ENCODE measurements around the gene BGN. TPM values are rescaled to one million over a fixed set of nuclear protein-coding genes. Genes with fewer than 3 reads are reported as not detected.

BGN gene
- total RNA-seq, 1 experiment from 2014 or later = 5.7 TPM

GRCh38 chrX:153482376-153483015, 12.3 kb upstream of the BGN start:
- no peak for DNase-seq (ENCODE audit: low read depth)

GRCh38 chrX:153485396-153486080, 9.2 kb upstream of the BGN start:
- DNase-seq (ENCODE audit: low read depth) = no peak

- DNase-seq (ENCODE audit: low read depth) = no peak
These were observed 8.6 kb upstream of the BGN start for GRCh38 chrX:153486171-153486570.

DNA sequence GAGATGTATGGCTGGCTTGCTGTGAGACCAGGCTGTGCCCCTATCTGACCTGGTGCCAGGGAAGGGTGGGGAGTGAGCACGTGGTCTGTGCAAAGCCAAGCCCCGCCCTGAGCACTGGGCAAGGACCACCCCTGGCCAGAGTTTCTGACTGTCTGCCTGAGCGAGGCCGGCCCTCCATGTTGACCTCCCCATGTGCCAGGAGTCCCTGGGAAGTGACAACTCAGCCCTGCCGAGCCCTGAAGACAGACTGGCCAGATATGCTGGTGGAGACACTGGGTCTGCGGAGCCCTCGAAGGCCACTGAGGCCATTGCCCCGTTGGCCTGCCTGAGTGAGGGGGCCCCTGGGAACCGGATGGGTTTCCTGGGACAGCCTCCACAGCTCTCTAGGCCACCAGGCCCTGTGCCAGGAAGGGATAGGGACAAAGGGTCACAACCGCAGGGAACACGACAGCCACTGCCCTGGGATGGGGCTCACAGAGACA, 7.1 kb upstream of the BGN start:
- DNase-seq (ENCODE audit: low read depth) = peak; percentile 35

DNA sequence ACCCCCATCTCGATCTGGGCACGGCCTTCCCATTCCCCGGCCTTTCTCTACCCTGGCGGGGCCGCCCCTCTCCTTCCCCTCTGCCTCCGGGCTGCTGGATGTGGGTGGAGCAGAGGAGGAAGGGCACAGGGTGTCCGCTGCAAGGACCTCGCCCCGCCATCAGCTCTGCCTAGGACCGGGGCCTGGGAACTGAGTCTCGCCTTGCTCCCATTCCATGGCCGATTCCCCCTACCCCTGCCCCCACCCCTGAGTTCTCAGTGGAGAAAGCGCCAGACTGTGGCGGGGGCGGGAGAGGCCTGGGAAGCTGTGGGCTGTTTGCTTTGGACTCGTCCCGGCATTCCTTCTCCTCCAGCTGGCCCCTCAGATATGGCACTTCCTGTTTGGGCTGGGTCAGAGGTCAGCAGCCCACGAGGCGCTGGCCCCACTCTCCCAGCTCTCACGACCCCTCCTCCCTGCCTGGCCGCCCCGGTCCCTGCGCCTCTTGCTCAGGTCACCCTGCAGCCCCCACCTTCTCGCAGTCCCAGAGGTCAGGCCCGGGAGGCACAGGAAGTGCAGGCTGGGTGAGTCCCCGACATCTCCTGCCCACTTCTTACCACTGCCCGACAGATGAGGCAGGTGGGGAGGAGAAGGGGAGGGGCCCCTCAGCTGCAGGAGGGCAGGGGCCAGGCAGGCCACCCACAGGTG, 6.4 kb upstream of the BGN start:
- peak; percentile 53 for DNase-seq (ENCODE audit: low read depth)

- DNase-seq (ENCODE audit: low read depth) = no peak
These were observed 4.4 kb upstream of the BGN start for GRCh38 chrX:153490217-153490930.

GRCh38 chrX:153491351-153491914, 3.3 kb upstream of the BGN start:
- DNase-seq (ENCODE audit: low read depth) = no peak

GRCh38 chrX:153491918-153492317, 2.9 kb upstream of the BGN start:
- DNase-seq (ENCODE audit: low read depth) = no peak

DNA sequence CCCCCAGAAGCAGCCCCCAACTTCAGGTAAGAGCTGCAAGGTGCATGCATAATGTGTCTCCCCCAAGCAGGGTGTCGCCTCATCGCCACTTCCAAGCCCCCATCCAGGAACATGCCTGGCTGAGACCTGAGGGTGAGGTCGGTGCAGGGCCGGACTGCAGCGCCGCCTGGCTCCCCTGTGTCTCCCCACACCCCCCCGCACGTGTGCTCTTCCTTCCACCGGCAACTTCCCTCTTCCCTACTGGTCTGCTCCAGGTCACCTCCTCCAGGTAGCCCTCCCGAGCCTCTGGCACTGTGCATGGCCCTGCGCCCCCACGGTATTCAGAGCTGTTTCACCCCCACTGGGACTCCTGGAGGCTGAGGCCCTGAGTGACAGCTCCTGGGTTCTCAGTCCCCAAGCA, 2.2 kb upstream of the BGN start:
- no peak for DNase-seq (ENCODE audit: low read depth)

GRCh38 chrX:153493085-153493484, 1.7 kb upstream of the BGN start:
- DNase-seq (ENCODE audit: low read depth) = no peak

- DNase-seq (ENCODE audit: low read depth) = no peak
These were observed 719 bp upstream of the BGN start for GRCh38 chrX:153494061-153494460.

DNA sequence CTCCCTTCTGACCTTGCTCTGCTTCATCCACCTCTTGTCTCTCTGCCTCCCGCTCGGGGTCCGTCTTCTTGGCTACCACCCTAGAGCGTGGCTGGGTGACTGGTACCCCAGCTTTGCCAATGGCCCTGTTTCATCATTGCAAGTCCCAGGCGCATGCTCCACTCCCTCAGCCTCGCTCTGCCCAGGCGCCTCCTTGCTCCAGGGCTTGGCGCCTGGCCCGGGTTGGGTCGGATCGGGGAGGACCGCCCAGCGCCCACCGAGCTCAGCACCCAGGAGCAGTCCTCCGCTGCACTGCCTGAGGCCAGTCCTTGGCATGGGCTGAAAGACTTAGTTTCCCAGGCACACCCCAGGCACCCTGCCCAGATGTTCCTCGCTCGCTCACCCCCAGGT, 577 bp downstream of the BGN start:
- peak; percentile 37 for DNase-seq (ENCODE audit: low read depth)

GRCh38 chrX:153495903-153496589, 1.3 kb downstream of the BGN start:
- no peak for DNase-seq (ENCODE audit: low read depth)

GRCh38 chrX:153496590-153496959, 1.8 kb downstream of the BGN start:
- no peak for DNase-seq (ENCODE audit: low read depth)

GRCh38 chrX:153498453-153498852, 3.7 kb downstream of the BGN start:
- no peak for DNase-seq (ENCODE audit: low read depth)

- DNase-seq (ENCODE audit: low read depth) = no peak
These were observed 4.6 kb downstream of the BGN start for GRCh38 chrX:153499341-153499740.

DNA sequence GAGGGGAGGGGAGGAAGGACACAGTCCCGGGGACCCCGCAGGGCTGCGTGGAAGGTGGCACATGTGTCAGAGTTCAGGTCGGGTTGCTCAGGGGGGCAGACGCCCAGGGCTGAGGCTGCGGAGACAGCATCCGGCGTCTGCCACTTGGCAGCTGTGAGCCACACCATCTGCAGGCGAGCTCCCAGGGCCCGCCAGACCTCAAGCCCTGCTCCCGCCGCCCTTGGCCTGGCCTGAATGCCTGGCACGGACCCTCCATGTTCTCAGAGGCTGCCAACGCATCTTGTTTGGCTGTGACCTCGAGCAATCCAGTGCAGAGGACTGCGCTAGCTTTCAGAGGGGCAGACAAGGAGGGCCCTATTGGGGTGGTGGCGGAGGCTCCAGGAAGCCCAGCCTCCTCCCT, 5.1 kb downstream of the BGN start:
- no peak for DNase-seq (ENCODE audit: low read depth)

GRCh38 chrX:153500676-153501280, 6.0 kb downstream of the BGN start:
- no peak for DNase-seq (ENCODE audit: low read depth)

DNA sequence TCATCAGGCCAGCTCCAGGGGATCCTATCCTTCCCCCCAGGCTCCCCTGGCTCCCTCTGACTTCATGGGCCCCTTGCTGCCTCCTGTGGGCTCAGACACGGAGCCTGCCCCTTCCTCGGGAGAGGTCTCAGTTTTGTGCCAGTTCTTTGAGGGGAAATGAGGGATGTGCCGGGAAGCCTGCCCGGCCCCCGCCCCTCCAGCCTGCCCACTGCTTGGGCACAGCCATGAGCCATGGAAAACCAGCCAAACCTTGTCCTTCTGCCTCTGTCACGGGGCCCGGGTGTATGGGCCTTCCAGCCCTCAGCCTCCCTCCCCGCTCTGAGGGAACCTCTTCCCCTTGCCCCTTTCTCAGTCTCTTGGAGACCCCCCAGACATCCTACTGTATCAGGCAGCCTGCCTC, 6.8 kb downstream of the BGN start:
- DNase-seq (ENCODE audit: low read depth) = no peak

DNA sequence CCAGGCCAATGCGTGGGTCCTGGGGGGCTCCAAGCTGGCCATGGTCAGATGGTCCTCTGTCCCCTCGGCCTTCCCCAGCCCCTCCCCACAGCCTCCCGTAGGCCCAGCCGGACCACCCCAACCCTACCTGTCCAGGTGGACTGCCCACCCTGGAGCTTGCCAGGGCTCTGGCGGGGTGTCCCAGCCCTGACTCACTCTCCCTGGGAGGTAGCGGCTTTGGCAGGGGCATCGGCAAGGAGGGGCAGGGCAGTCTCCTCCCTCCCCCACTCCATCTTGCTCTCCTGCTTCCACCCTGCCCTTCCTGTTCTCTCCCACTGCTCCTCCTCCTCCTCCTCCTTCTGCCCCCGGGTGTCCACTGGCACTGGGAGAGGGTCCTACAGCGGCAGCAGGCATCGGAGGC, 7.4 kb downstream of the BGN start:
- peak; percentile 65 for DNase-seq (ENCODE audit: low read depth)

DNA sequence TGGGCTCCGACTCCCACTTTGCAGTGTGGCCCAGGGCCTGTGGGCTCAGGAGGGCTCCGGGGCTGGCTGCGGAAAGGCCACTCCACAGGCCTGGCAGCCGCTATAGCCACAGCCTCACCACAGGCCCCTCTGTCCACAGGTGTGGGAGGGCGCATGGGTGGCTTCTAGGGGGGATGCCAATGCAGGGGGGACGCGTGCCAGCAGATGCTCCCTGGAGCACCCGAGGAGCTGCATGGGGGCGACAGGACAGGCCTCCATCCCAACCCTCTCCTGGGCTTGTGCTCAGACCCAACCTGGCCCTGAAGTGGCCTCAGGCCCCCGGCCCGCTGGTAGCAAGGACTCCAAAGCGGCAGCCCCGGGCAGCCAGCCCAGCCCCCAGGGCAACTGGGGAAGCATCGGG, 8.0 kb downstream of the BGN start:
- DNase-seq (ENCODE audit: low read depth) = no peak

Data from Daoy (cell line).